Cardiac muscle cell (in vitro differentiated cells and primary cell): ENCODE data around the gene MGAT3. TPM values are rescaled to one million over a fixed set of nuclear protein-coding genes. Genes with fewer than 3 reads are reported as not detected.

Source experiments
- DNase-seq, 2 donors: peaks; one replicate each; pipeline versions ENCODE4 v3.0.0 to v3.0.0-alpha.2; 2010 to 2017; ENCODE audit warnings: low read depth in 1 of 2, low spot score in 1 of 2
- H3K27ac ChIP-seq: fragments of 200-600 bp; sonication (generic); 2 replicates; pipeline ENCODE4 v1.5.1; 2016
- H3K27me3 ChIP-seq: fragments of 200-600 bp; sonication (generic); 2 replicates; pipeline ENCODE4 v1.6.0; 2016; ENCODE audit warnings: control low read depth
- H3K36me3 ChIP-seq: fragments of 200-600 bp; sonication (generic); 2 replicates; pipeline ENCODE4 v1.5.1; 2016; ENCODE audit warnings: control low read depth
- H3K4me1 ChIP-seq: fragments of 200-600 bp; sonication (generic); 2 replicates; pipeline ENCODE4 v1.8.1; 2017; ENCODE audit warnings: low read depth, mild to moderate bottlenecking, mixed run types
- H3K4me3 ChIP-seq: fragments of 200-600 bp; sonication (generic); 2 replicates; pipeline ENCODE4 v1.5.1; 2016; ENCODE audit warnings: mild to moderate bottlenecking
- H3K9me3 ChIP-seq: fragments of 200-600 bp; sonication (generic); 2 replicates; pipeline ENCODE4 v1.5.1; 2017; ENCODE audit warnings: low read depth, mild to moderate bottlenecking, control low read depth
- polyA plus RNA-seq: library from polyadenylated mRNA; unstranded; fragments of >200 nt; fragmentation: Nextera tagmentation; extraction: Ambion mirVana; gene quantifications from 2 replicates; pipeline ENCODE4 v1.2.1, GENCODE V29; 2016
- total RNA-seq: library from RNA; depleted of rRNA; stranded (reverse); fragments of >200 nt; gene quantifications from 2 replicates; pipeline ENCODE4 v1.2.3, GENCODE V29; 2016
- TF ChIP-seq, protein P1 (sequence below): IDR thresholded peaks from 2 replicates; pipeline ENCODE4 v1.5.1; 2012; ENCODE audit warnings: low read depth, mild to moderate bottlenecking, low read length

Gene MGAT3
- total and polyA plus RNA-seq, 2 experiments from 2014 or later, result 9.9 to 38.0 TPM

DNA sequence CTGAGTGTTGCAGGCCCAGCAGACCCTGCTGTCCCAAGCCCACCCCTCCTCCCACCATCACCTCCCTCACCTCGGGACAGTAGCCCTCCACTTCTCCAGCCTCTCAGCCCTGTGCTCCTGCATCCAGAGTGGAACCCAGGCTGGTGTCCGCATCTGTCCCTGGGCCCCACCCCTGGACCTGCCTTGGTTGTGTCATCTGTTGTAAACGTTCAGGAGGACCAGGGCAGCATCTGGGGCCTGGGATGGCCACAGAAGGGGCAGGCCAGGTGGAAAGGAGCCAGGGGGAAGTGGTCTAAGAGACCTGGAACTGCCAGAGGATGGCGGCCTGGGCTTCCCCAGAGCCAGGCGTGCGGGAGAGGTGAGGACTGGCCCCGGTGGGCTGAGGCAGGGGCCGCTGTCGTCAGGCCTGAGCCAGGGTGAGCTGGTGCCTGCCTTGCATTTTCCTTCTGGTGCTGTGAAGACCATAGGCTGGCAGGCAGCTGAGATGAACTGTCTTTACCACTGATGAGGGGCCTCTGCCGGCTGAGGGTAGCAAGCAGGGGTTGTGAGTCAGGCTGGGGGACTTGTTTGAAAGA, 26.1 kb upstream of the MGAT3 start:
- Histone ChIP-seq H3K36me3 (peaks cover 19% of the 10 kb centered on the region), H3K27me3 (no peaks in the 10 kb centered on the region), H3K9me3 (no peaks in the 10 kb centered on the region), H3K27ac (no peak overlapping the region), H3K4me1 (no peaks in the 10 kb centered on the region), H3K4me3 (no peak overlapping the region)
- DNase-seq, result no peak
- TF ChIP-seq, protein P1, sequence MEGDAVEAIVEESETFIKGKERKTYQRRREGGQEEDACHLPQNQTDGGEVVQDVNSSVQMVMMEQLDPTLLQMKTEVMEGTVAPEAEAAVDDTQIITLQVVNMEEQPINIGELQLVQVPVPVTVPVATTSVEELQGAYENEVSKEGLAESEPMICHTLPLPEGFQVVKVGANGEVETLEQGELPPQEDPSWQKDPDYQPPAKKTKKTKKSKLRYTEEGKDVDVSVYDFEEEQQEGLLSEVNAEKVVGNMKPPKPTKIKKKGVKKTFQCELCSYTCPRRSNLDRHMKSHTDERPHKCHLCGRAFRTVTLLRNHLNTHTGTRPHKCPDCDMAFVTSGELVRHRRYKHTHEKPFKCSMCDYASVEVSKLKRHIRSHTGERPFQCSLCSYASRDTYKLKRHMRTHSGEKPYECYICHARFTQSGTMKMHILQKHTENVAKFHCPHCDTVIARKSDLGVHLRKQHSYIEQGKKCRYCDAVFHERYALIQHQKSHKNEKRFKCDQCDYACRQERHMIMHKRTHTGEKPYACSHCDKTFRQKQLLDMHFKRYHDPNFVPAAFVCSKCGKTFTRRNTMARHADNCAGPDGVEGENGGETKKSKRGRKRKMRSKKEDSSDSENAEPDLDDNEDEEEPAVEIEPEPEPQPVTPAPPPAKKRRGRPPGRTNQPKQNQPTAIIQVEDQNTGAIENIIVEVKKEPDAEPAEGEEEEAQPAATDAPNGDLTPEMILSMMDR, result no peak

DNA sequence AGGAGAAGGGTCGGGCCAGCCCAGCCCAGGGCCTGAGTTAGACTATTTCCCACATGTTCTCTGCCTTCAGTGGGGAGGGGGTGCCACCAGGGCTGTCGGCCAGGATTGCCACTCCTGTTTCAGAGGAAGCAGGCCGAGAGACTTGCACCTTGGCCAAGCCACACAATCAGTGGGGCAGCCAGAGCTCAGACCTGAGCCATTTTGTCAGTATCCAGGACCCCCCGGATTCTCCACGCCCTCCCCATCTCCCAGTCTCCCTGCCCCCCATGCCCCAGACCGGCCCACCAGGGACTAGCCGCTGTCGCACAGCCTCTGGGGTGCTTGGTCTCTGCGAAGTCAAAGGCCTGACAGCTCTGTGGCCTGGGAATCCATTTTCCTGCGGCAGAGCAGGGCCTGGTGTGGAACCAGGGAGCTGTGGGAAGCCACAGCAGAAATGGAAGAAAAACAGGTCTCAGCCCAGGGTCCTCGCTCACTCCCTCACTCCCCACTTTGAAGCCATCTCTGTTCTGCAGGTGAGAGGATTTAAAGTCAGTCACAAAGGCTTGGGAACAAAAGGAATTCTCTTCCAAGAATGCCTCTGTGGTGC, 25.5 kb upstream of the MGAT3 start:
- Histone ChIP-seq H3K4me3 (no peak overlapping the region), H3K36me3 (peaks cover 19% of the 10 kb centered on the region), H3K9me3 (no peaks in the 10 kb centered on the region), H3K4me1 (no peaks in the 10 kb centered on the region), H3K27ac (no peak overlapping the region), H3K27me3 (no peaks in the 10 kb centered on the region)
- TF ChIP-seq, protein P1, result no peak
- no peak for DNase-seq

DNA sequence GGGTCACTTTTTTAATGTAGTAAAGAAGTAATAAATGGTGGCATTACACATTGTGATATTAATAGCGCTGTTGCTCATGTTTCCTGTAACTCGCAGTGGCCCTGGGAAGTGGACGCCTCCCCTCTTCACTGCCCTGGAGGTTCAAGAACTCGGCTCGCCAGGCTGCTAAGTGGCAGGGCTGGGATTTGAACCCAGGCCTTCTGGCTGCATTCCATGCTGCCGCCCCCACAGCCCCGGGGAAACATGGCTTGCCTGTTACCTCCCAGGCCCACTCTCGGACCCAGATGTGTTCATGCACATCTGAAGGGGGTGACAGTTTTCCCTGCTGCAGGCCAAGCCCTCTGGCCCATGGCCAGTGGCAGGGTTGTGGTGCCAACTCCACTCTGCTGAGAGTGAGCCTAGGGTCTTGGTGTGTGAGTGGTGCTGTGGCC, 25.0 kb upstream of the MGAT3 start:
- no peak overlapping the region for H3K4me3 ChIP-seq
- DNase-seq, result peak in 1 of 2 donors; percentile 26
- peaks cover 14% of the 10 kb centered on the region for H3K36me3 ChIP-seq
- no peaks in the 10 kb centered on the region for H3K4me1 ChIP-seq
- TF ChIP-seq, protein P1, result no peak
- no peak overlapping the region for H3K27ac ChIP-seq
- H3K27me3 ChIP-seq, result no peaks in the 10 kb centered on the region
- H3K9me3 ChIP-seq, result no peaks in the 10 kb centered on the region

GRCh38 chr22:39432361-39432811, 24.4 kb upstream of the MGAT3 start:
- Histone ChIP-seq H3K36me3 (peaks cover 9% of the 10 kb centered on the region), H3K9me3 (no peaks in the 10 kb centered on the region), H3K4me1 (no peaks in the 10 kb centered on the region), H3K27me3 (no peaks in the 10 kb centered on the region), H3K4me3 (no peak overlapping the region), H3K27ac (no peak overlapping the region)
- DNase-seq, result no peak
- TF ChIP-seq, protein P1, result no peak

DNA sequence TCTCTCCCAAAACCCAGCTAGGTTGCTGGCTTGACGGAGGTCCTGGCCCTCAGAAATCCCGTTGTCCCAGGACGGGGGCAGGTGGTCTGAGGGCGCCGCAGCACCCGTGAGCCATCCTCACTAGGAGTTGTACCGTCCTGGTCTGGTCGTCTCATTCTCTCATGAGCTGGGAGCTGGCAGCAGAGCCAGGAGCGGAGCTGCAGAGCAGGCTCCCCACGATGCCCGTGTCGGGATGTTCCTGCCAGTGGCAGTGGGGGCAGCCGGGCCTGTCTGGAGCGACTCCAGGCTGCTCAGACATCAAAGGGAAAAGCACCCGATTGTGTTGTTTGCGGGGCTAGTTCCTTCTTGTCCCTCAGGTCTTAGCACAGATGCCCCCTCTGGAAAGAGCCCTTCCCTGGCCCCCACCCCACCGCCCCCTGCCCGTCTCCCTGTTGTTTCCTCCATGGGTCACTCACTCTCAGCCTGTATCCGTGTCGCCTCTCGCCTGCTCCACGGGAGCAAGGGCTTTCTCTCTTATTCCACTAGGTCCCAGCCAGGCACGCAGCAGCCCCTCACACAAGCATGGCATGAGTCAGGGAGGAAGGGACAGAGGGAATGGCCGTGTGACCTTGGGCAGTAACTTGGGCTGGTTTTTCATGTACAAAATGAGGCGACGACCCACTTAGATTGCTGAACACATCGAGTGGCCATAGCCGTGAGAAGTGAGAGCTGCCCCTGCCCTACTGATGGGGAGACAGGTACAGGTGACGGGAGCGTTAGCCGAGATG, 23.2 kb upstream of the MGAT3 start:
- no peaks in the 10 kb centered on the region for H3K27me3 ChIP-seq
- TF ChIP-seq, protein P1, result no peak

More for the DNA sequence above, 23.2 kb upstream of the MGAT3 start:
- Histone ChIP-seq H3K9me3 (no peaks in the 10 kb centered on the region), H3K36me3 (peaks cover 2% of the 10 kb centered on the region), H3K27ac (no peak overlapping the region), H3K4me1 (no peaks in the 10 kb centered on the region), H3K4me3 (no peak overlapping the region)
- no peak for DNase-seq
